GM15510 (cell line): ENCODE results near the gene PIGB.

Source experiments
- POLR2A ChIP-seq: IDR thresholded peaks from 3 replicates; pipeline ENCODE4 v1.6.1; 2011; ENCODE audit warnings: borderline replicate concordance; ENCODE audit not compliant: insufficient read length; ENCODE audit errors: extremely low read depth

PIGB gene

GRCh38 chr15:55349282-55349681 lies 30.3 kb downstream of the PIGB start:
- no peak for TF ChIP-seq POLR2A

GRCh38 chr15:55353025-55353424 lies 34.0 kb downstream of the PIGB start:
- TF ChIP-seq POLR2A: no peak

- TF ChIP-seq POLR2A: no peak
Observed at GRCh38 chr15:55356985-55357585, 38.1 kb downstream of the PIGB start.

- TF ChIP-seq POLR2A: no peak
Observed at GRCh38 chr15:55357774-55358173, 38.8 kb downstream of the PIGB start.

- TF ChIP-seq POLR2A: no peak
Observed at GRCh38 chr15:55358471-55358870, 39.4 kb downstream of the PIGB start.

- TF ChIP-seq POLR2A: no peak
Observed at GRCh38 chr15:55360256-55360655, 41.2 kb downstream of the PIGB start.

- TF ChIP-seq POLR2A: no peak
Observed at GRCh38 chr15:55361048-55361447, 42.0 kb downstream of the PIGB start.

- TF ChIP-seq POLR2A: no peak
Observed at GRCh38 chr15:55362641-55363040, 43.6 kb downstream of the PIGB start.

- TF ChIP-seq POLR2A: no peak
Observed at GRCh38 chr15:55366981-55367380, 48.0 kb downstream of the PIGB start.

- TF ChIP-seq POLR2A: no peak
Observed at GRCh38 chr15:55372701-55373440, 53.8 kb downstream of the PIGB start.

- no peak for TF ChIP-seq POLR2A
Observed at GRCh38 chr15:55379095-55379494, 60.1 kb downstream of the PIGB start.

- TF ChIP-seq POLR2A: no peak
Observed at GRCh38 chr15:55381595-55381994, 62.6 kb downstream of the PIGB start.

- no peak for TF ChIP-seq POLR2A
Observed at GRCh38 chr15:55383687-55384086, 64.7 kb downstream of the PIGB start.

- no peak for TF ChIP-seq POLR2A
Observed at GRCh38 chr15:55387027-55387426, 68.0 kb downstream of the PIGB start.

GRCh38 chr15:55389264-55389607 lies 70.2 kb downstream of the PIGB start:
- TF ChIP-seq POLR2A: no peak

GRCh38 chr15:55394694-55395093 lies 75.7 kb downstream of the PIGB start:
- TF ChIP-seq POLR2A: no peak

GRCh38 chr15:55398243-55398642 lies 79.2 kb downstream of the PIGB start:
- no peak for TF ChIP-seq POLR2A

GRCh38 chr15:55401786-55402246 lies 82.8 kb downstream of the PIGB start:
- TF ChIP-seq POLR2A: no peak

GRCh38 chr15:55402707-55403106 lies 83.7 kb downstream of the PIGB start:
- no peak for TF ChIP-seq POLR2A
